ENCODE measurements around the gene POLA1.

The POLA1 gene

DNA sequence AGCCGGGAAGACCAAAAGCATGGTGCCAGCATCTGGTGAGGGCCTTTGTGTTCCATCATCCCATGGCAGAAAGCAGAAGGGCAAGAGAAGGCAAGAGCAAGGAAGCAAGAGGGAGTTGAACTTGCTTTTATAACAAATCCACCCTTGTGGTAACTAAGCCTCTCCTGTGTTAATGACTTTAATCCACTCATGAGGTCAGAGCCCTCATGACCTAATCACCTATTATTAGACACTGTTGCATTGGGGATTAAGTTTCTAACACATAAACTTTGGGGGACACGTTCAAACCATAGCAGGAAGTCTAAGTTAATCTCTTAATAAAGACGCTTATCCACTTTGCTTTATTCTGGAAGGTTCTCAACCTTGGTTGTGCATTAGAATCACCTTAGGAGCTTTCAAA is 34.1 kb upstream of the POLA1 start:
- H3K27me3 ChIP-seq (ENCODE audit: control insufficient read depth, insufficient read depth, low read length): no peaks in the 10 kb centered on the region
- H3K9me3 ChIP-seq (ENCODE audit: control insufficient read depth, insufficient read depth, low read length): no peaks in the 10 kb centered on the region
- no CpG with 5 or more reads among the region's 3 CpGs for WGBS (ENCODE audit: insufficient coverage, insufficient read length)
- H3K27ac ChIP-seq (ENCODE audit: low read length): no peak overlapping the region
- no peak for DNase-seq (ENCODE audit: low read depth, low spot score)
- H3K4me3 ChIP-seq (ENCODE audit: low read length): no peak overlapping the region
- no peaks in the 10 kb centered on the region for H3K36me3 ChIP-seq (ENCODE audit: control insufficient read depth, insufficient read depth, low read length)
- H3K4me1 ChIP-seq (ENCODE audit: control insufficient read depth, insufficient read depth, low read length): no peaks in the 10 kb centered on the region

- no peak overlapping the region for H3K4me3 ChIP-seq (ENCODE audit: low read length)
- H3K9me3 ChIP-seq (ENCODE audit: control insufficient read depth, insufficient read depth, low read length): no peaks in the 10 kb centered on the region
- DNase-seq (ENCODE audit: low read depth, low spot score): no peak
- H3K27ac ChIP-seq (ENCODE audit: low read length): no peak overlapping the region
- no peaks in the 10 kb centered on the region for H3K36me3 ChIP-seq (ENCODE audit: control insufficient read depth, insufficient read depth, low read length)
- H3K4me1 ChIP-seq (ENCODE audit: control insufficient read depth, insufficient read depth, low read length): no peaks in the 10 kb centered on the region
- no peaks in the 10 kb centered on the region for H3K27me3 ChIP-seq (ENCODE audit: control insufficient read depth, insufficient read depth, low read length)
These were observed 32.4 kb upstream of the POLA1 start for GRCh38 chrX:24661292-24661691.

GRCh38 chrX:24662352-24662751 is 31.4 kb upstream of the POLA1 start:
- no peaks in the 10 kb centered on the region for H3K9me3 ChIP-seq (ENCODE audit: control insufficient read depth, insufficient read depth, low read length)
- WGBS (ENCODE audit: insufficient coverage, insufficient read length): no CpG with 5 or more reads among the region's 4 CpGs
- no peak overlapping the region for H3K4me3 ChIP-seq (ENCODE audit: low read length)
- no peak for DNase-seq (ENCODE audit: low read depth, low spot score)
- H3K27ac ChIP-seq (ENCODE audit: low read length): no peak overlapping the region
- H3K27me3 ChIP-seq (ENCODE audit: control insufficient read depth, insufficient read depth, low read length): no peaks in the 10 kb centered on the region
- no peaks in the 10 kb centered on the region for H3K36me3 ChIP-seq (ENCODE audit: control insufficient read depth, insufficient read depth, low read length)
- H3K4me1 ChIP-seq (ENCODE audit: control insufficient read depth, insufficient read depth, low read length): no peaks in the 10 kb centered on the region

DNA sequence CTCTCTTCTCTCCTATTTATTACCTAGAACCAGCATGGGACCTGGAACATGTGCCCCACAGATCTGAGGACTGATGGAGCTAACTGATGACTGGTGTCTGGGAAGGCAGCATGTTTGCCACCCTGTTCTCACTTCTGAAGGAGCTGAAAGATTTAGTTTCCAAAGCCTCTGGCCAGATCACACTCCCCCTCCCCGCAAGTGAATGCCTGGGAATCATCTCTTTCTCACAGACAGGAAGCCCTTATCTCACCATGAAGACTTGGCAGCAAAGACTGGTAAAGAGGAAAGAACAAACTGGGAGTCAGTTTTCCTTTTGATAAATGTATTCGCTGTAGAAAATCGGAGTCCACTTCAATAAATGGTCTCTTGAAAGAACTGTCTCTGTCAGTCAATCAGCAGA is 25.6 kb upstream of the POLA1 start:
- H3K36me3 ChIP-seq (ENCODE audit: control insufficient read depth, insufficient read depth, low read length): no peaks in the 10 kb centered on the region
- no peak overlapping the region for H3K27ac ChIP-seq (ENCODE audit: low read length)
- H3K4me3 ChIP-seq (ENCODE audit: low read length): no peak overlapping the region
- H3K27me3 ChIP-seq (ENCODE audit: control insufficient read depth, insufficient read depth, low read length): no peaks in the 10 kb centered on the region
- no CpG with 5 or more reads among the region's 3 CpGs for WGBS (ENCODE audit: insufficient coverage, insufficient read length)
- no peak for DNase-seq (ENCODE audit: low read depth, low spot score)
- H3K4me1 ChIP-seq (ENCODE audit: control insufficient read depth, insufficient read depth, low read length): no peaks in the 10 kb centered on the region
- H3K9me3 ChIP-seq (ENCODE audit: control insufficient read depth, insufficient read depth, low read length): no peaks in the 10 kb centered on the region

GRCh38 chrX:24672701-24673190 is 21.0 kb upstream of the POLA1 start:
- H3K4me3 ChIP-seq (ENCODE audit: low read length): no peak overlapping the region
- no CpG with 5 or more reads among the region's 11 CpGs for WGBS (ENCODE audit: insufficient coverage, insufficient read length)
- no peaks in the 10 kb centered on the region for H3K9me3 ChIP-seq (ENCODE audit: control insufficient read depth, insufficient read depth, low read length)
- H3K27me3 ChIP-seq (ENCODE audit: control insufficient read depth, insufficient read depth, low read length): no peaks in the 10 kb centered on the region
- H3K4me1 ChIP-seq (ENCODE audit: control insufficient read depth, insufficient read depth, low read length): no peaks in the 10 kb centered on the region
- DNase-seq (ENCODE audit: low read depth, low spot score): no peak
- H3K36me3 ChIP-seq (ENCODE audit: control insufficient read depth, insufficient read depth, low read length): no peaks in the 10 kb centered on the region
- no peak overlapping the region for H3K27ac ChIP-seq (ENCODE audit: low read length)

- no peaks in the 10 kb centered on the region for H3K9me3 ChIP-seq (ENCODE audit: control insufficient read depth, insufficient read depth, low read length)
- no peak for DNase-seq (ENCODE audit: low read depth, low spot score)
- WGBS (ENCODE audit: insufficient coverage, insufficient read length): no CpG with 5 or more reads among the region's 2 CpGs
These were observed 20.3 kb upstream of the POLA1 start for GRCh38 chrX:24673424-24673823.

GRCh38 chrX:24676403-24677024 is 17.2 kb upstream of the POLA1 start:
- WGBS (ENCODE audit: insufficient coverage, insufficient read length): no CpG with 5 or more reads among the region's 5 CpGs
- Histone ChIP-seq H3K27me3 (ENCODE audit: control insufficient read depth, insufficient read depth, low read length) (no peaks in the 10 kb centered on the region), H3K27ac (ENCODE audit: low read length) (no peak overlapping the region), H3K4me1 (ENCODE audit: control insufficient read depth, insufficient read depth, low read length) (no peaks in the 10 kb centered on the region), H3K36me3 (ENCODE audit: control insufficient read depth, insufficient read depth, low read length) (no peaks in the 10 kb centered on the region), H3K9me3 (ENCODE audit: control insufficient read depth, insufficient read depth, low read length) (no peaks in the 10 kb centered on the region), H3K4me3 (ENCODE audit: low read length) (no peak overlapping the region)
- DNase-seq (ENCODE audit: low read depth, low spot score): no peak

More at GRCh38 chrX:24673424-24673823, 20.3 kb upstream of the POLA1 start:
- H3K27me3 ChIP-seq (ENCODE audit: control insufficient read depth, insufficient read depth, low read length): no peaks in the 10 kb centered on the region
- no peaks in the 10 kb centered on the region for H3K36me3 ChIP-seq (ENCODE audit: control insufficient read depth, insufficient read depth, low read length)
- H3K4me1 ChIP-seq (ENCODE audit: control insufficient read depth, insufficient read depth, low read length): no peaks in the 10 kb centered on the region
- H3K4me3 ChIP-seq (ENCODE audit: low read length): no peak overlapping the region
- no peak overlapping the region for H3K27ac ChIP-seq (ENCODE audit: low read length)

DNA sequence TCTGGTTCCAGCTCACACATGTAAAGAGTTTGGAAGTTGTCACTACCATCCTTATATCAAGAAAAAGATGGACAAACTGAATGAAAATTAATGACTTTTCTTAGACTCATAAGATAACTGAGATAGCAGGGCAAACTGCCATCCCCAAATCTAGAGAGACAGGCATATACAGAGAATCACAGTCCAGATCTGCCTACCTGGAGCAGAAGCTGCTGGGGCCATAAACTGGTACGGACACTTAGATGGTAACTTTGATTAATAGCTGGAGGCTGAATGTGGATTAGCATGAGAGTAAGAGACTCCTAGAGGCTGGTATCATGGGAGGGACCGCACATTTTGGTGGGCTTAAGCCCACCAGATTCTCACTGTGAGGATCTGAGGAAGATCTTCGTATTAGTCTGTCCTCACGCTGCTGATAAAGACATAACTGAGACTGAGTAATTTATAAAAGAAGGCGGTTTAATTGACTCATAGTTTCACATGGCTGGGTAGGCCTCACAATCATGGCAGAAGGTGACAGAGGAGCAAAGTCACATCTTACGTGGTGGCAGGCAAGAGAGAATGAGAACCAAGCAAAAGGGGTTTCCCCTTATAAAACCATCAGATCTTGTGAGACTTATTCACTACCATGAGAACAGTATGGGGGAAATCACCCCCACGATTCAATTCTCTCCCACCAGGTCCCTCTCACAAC is 10.8 kb upstream of the POLA1 start:
- H3K36me3 ChIP-seq (ENCODE audit: control insufficient read depth, insufficient read depth, low read length): no peaks in the 10 kb centered on the region
- no peak for DNase-seq (ENCODE audit: low read depth, low spot score)
- no peaks in the 10 kb centered on the region for H3K9me3 ChIP-seq (ENCODE audit: control insufficient read depth, insufficient read depth, low read length)
- H3K27me3 ChIP-seq (ENCODE audit: control insufficient read depth, insufficient read depth, low read length): no peaks in the 10 kb centered on the region
- WGBS (ENCODE audit: insufficient coverage, insufficient read length): no CpG with 5 or more reads among the region's 7 CpGs
- no peak overlapping the region for H3K4me3 ChIP-seq (ENCODE audit: low read length)
- H3K27ac ChIP-seq (ENCODE audit: low read length): no peak overlapping the region
- no peaks in the 10 kb centered on the region for H3K4me1 ChIP-seq (ENCODE audit: control insufficient read depth, insufficient read depth, low read length)

- H3K36me3 ChIP-seq (ENCODE audit: control insufficient read depth, insufficient read depth, low read length): no peaks in the 10 kb centered on the region
- no peaks in the 10 kb centered on the region for H3K4me1 ChIP-seq (ENCODE audit: control insufficient read depth, insufficient read depth, low read length)
- no peaks in the 10 kb centered on the region for H3K27me3 ChIP-seq (ENCODE audit: control insufficient read depth, insufficient read depth, low read length)
- no peak for DNase-seq (ENCODE audit: low read depth, low spot score)
- WGBS (ENCODE audit: insufficient coverage, insufficient read length): no CpG with 5 or more reads among the region's 2 CpGs
- no peak overlapping the region for H3K27ac ChIP-seq (ENCODE audit: low read length)
- H3K9me3 ChIP-seq (ENCODE audit: control insufficient read depth, insufficient read depth, low read length): no peaks in the 10 kb centered on the region
- no peak overlapping the region for H3K4me3 ChIP-seq (ENCODE audit: low read length)
These were observed 9.7 kb upstream of the POLA1 start for GRCh38 chrX:24684048-24684447.

DNA sequence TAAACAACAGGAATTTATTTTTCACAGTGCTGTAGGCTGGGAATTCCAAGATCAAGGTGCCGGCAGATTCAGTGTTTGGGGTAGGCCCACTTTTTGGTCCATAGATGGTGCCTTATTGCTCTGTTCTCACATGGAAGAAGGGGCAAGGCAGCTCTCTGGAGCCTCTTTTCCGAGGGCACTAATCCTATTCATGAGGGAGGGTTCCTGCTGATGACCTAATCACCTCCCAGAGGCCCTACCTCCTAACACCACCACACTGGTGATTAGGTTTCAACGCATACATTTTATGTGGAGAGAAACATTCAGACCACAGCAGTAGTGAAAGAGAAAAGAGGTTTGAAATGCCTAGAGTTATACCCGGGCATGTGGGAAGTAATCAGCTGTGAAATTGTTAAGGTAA is 1.4 kb upstream of the POLA1 start:
- Histone ChIP-seq H3K27ac (ENCODE audit: low read length) (no peak overlapping the region), H3K9me3 (ENCODE audit: control insufficient read depth, insufficient read depth, low read length) (no peaks in the 10 kb centered on the region), H3K4me3 (ENCODE audit: low read length) (no peak overlapping the region), H3K36me3 (ENCODE audit: control insufficient read depth, insufficient read depth, low read length) (no peaks in the 10 kb centered on the region), H3K27me3 (ENCODE audit: control insufficient read depth, insufficient read depth, low read length) (no peaks in the 10 kb centered on the region), H3K4me1 (ENCODE audit: control insufficient read depth, insufficient read depth, low read length) (no peaks in the 10 kb centered on the region)
- DNase-seq (ENCODE audit: low read depth, low spot score): no peak
- WGBS (ENCODE audit: insufficient coverage, insufficient read length): no CpG with 5 or more reads among the region's 4 CpGs

DNA sequence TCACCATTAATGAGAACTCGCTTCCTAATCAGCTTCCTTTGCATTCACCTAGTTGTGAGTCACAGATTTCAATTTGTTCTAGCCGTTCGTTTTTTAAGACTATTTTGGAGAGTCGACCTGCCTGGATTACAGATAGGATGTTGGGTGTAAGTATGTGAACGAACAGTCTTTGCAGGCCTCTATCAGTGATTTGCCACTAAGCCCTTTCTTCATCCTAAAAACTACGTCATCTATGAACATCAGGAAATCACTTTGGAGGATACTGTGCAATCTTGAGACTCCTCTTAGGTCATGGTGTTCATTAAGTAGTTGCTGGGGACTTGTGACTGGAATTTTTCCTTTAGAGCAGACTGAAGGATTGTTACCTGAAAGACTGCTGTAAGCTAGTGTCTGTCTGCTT is 1.1 kb downstream of the POLA1 start:
- no peaks in the 10 kb centered on the region for H3K9me3 ChIP-seq (ENCODE audit: control insufficient read depth, insufficient read depth, low read length)
- WGBS (ENCODE audit: insufficient coverage, insufficient read length): no CpG with 5 or more reads among the region's 6 CpGs
- no peaks in the 10 kb centered on the region for H3K36me3 ChIP-seq (ENCODE audit: control insufficient read depth, insufficient read depth, low read length)
- no peaks in the 10 kb centered on the region for H3K27me3 ChIP-seq (ENCODE audit: control insufficient read depth, insufficient read depth, low read length)
- no peak for DNase-seq (ENCODE audit: low read depth, low spot score)
- no peaks in the 10 kb centered on the region for H3K4me1 ChIP-seq (ENCODE audit: control insufficient read depth, insufficient read depth, low read length)
- H3K4me3 ChIP-seq (ENCODE audit: low read length): no peak overlapping the region
- H3K27ac ChIP-seq (ENCODE audit: low read length): no peak overlapping the region
